Activated T-cell treated with anti-CD3 and anti-CD28 coated beads, Interleukin-2, amount 50 U/mL, for 1 hour (primary cell): ENCODE results near the gene PPP1R16B.

Experiments used
- DNase-seq: peaks from one replicate; pipeline ENCODE4 v3.0.0-alpha.2; 2020

Gene PPP1R16B

GRCh38 chr20:38828514-38829295 lies 23.2 kb downstream of the PPP1R16B start:
- DNase-seq: no peak

- DNase-seq: no peak
Measured at GRCh38 chr20:38829296-38829875, 23.9 kb downstream of the PPP1R16B start.

GRCh38 chr20:38830356-38830755 lies 24.9 kb downstream of the PPP1R16B start:
- no peak for DNase-seq

GRCh38 chr20:38831049-38831691 lies 25.7 kb downstream of the PPP1R16B start:
- DNase-seq: no peak

GRCh38 chr20:38831995-38832620 lies 26.6 kb downstream of the PPP1R16B start:
- no peak for DNase-seq

GRCh38 chr20:38833154-38833856 lies 27.8 kb downstream of the PPP1R16B start:
- no peak for DNase-seq

GRCh38 chr20:38833857-38834164 lies 28.3 kb downstream of the PPP1R16B start:
- DNase-seq: peak; percentile 47

GRCh38 chr20:38834868-38835267 lies 29.4 kb downstream of the PPP1R16B start:
- no peak for DNase-seq

- no peak for DNase-seq
Measured at GRCh38 chr20:38835792-38836191, 30.3 kb downstream of the PPP1R16B start.

GRCh38 chr20:38836991-38837390 lies 31.5 kb downstream of the PPP1R16B start:
- no peak for DNase-seq

GRCh38 chr20:38838326-38838725 lies 32.8 kb downstream of the PPP1R16B start:
- DNase-seq: no peak

GRCh38 chr20:38839563-38839962 lies 34.1 kb downstream of the PPP1R16B start:
- no peak for DNase-seq

GRCh38 chr20:38840053-38840893 lies 34.8 kb downstream of the PPP1R16B start:
- DNase-seq: peak; percentile 48

GRCh38 chr20:38840894-38841470 lies 35.5 kb downstream of the PPP1R16B start:
- DNase-seq: no peak

- DNase-seq: no peak
Measured at GRCh38 chr20:38841570-38841969, 36.1 kb downstream of the PPP1R16B start.

- no peak for DNase-seq
Measured at GRCh38 chr20:38842026-38842425, 36.5 kb downstream of the PPP1R16B start.

- DNase-seq: no peak
Measured at GRCh38 chr20:38842558-38842981, 37.1 kb downstream of the PPP1R16B start.

- no peak for DNase-seq
Measured at GRCh38 chr20:38843346-38843745, 37.8 kb downstream of the PPP1R16B start.

- DNase-seq: no peak
Measured at GRCh38 chr20:38844963-38845362, 39.5 kb downstream of the PPP1R16B start.

- DNase-seq: no peak
Measured at GRCh38 chr20:38847840-38848239, 42.3 kb downstream of the PPP1R16B start.

- DNase-seq: no peak
Measured at GRCh38 chr20:38853759-38854158, 48.3 kb downstream of the PPP1R16B start.

- DNase-seq: no peak
Measured at GRCh38 chr20:38854654-38855066, 49.2 kb downstream of the PPP1R16B start.
